HEK293 (cell line): ENCODE data around the gene INPP5D.

Source experiments
- CTCF ChIA-PET: fragments of 350-600 bp; formaldehyde crosslinking; extraction: SDS; loops from one replicate; lab custom pipeline; 2021; ENCODE audit warnings: antibody characterized with exemption; lab: Yijun Ruan, JAX
- POLR2A ChIA-PET: fragments of 300-600 bp; formaldehyde crosslinking; extraction: SDS; loops from one replicate; lab custom pipeline; 2020; ENCODE audit warnings: antibody characterized with exemption, inconsistent platforms; lab: Yijun Ruan, JAX
- H3K27ac ChIP-seq: fragments of 200-500 bp; sonication (Bioruptor generic); 2 replicates; pipeline ENCODE4 v1.5.1; 2014; ENCODE audit warnings: low read depth, low read length, control low read depth, inconsistent platforms; ENCODE audit errors: extremely low read depth
- H3K36me3 ChIP-seq, 2 experiments: fragments of 200-500 bp in 1 of 2; sonication (Bioruptor generic) in 1 of 2; 1 replicate in 1 of 2; 2 replicates in 1 of 2; pipeline ENCODE4 v1.5.1; 2014 to 2017; ENCODE audit warnings: inconsistent platforms in 2 of 2, low read length in 2 of 2; ENCODE audit not compliant: control insufficient read depth in 2 of 2, insufficient read depth in 1 of 2
- H3K4me1 ChIP-seq: fragments of 200-500 bp; sonication (Bioruptor generic); 2 replicates; pipeline ENCODE4 v1.5.1; 2014; ENCODE audit warnings: mild to moderate bottlenecking, low read length, inconsistent platforms; ENCODE audit not compliant: control insufficient read depth, insufficient read depth
- H3K4me3 ChIP-seq: 2 replicates; pipeline ENCODE4 v1.5.1; 2011; ENCODE audit warnings: low read depth, mild to moderate bottlenecking, control low read depth, low read length, moderate library complexity
- H3K9me3 ChIP-seq: fragments of 200-500 bp; sonication (Bioruptor generic); 2 replicates; pipeline ENCODE4 v1.5.1; 2014; ENCODE audit warnings: low read depth, low read length, inconsistent platforms; ENCODE audit not compliant: control insufficient read depth, insufficient read depth
- BCL6B ChIP-seq: fragments of 450-650 bp; formaldehyde crosslinking; IDR thresholded peaks from 2 replicates; pipeline ENCODE4 v1.5.1; 2017; ENCODE audit warnings: missing biosample characterization, missing genetic modification characterization
- GLI4 ChIP-seq: fragments of 450-650 bp; formaldehyde crosslinking; IDR thresholded peaks from 2 replicates; pipeline ENCODE4 v1.5.1; 2016; ENCODE audit warnings: missing biosample characterization, missing genetic modification characterization
- INSM2 ChIP-seq: fragments of 450-650 bp; formaldehyde crosslinking; IDR thresholded peaks from 2 replicates; pipeline ENCODE4 v1.5.1; 2016; ENCODE audit warnings: missing biosample characterization, missing genetic modification characterization
- PRDM6 ChIP-seq: fragments of 450-650 bp; formaldehyde crosslinking; IDR thresholded peaks from 2 replicates; pipeline ENCODE4 v1.5.1; 2017; ENCODE audit warnings: missing biosample characterization, missing genetic modification characterization
- SALL2 ChIP-seq: fragments of 450-650 bp; formaldehyde crosslinking; IDR thresholded peaks from 2 replicates; pipeline ENCODE4 v1.5.0; 2017; ENCODE audit warnings: missing biosample characterization, mild to moderate bottlenecking, missing genetic modification characterization, borderline replicate concordance
- ZBTB17 ChIP-seq: fragments of 450-650 bp; formaldehyde crosslinking; IDR thresholded peaks from 2 replicates; pipeline ENCODE4 v1.5.1; 2016; ENCODE audit warnings: missing biosample characterization, missing genetic modification characterization
- ZBTB26 ChIP-seq: fragments of 450-650 bp; formaldehyde crosslinking; optimal IDR thresholded peaks from 2 replicates; pipeline ENCODE3; 2016; ENCODE audit warnings: missing biosample characterization, mild to moderate bottlenecking, missing genetic modification characterization
- ZEB2 ChIP-seq: fragments of 450-650 bp; formaldehyde crosslinking; IDR thresholded peaks from 2 replicates; pipeline ENCODE4 v1.5.1; 2016; ENCODE audit warnings: missing biosample characterization, missing genetic modification characterization
- ZFP41 ChIP-seq: fragments of 450-650 bp; formaldehyde crosslinking; IDR thresholded peaks from 2 replicates; pipeline ENCODE4 v1.5.1; 2016; ENCODE audit warnings: missing biosample characterization, missing genetic modification characterization, borderline replicate concordance
- ZNF121 ChIP-seq: fragments of 450-650 bp; formaldehyde crosslinking; IDR thresholded peaks from 2 replicates; pipeline ENCODE4 v1.5.1; 2016; ENCODE audit warnings: missing biosample characterization, missing genetic modification characterization
- ZNF138 ChIP-seq: fragments of 450-650 bp; formaldehyde crosslinking; IDR thresholded peaks from 2 replicates; pipeline ENCODE4 v1.5.1; 2016; ENCODE audit warnings: missing biosample characterization, missing genetic modification characterization, borderline replicate concordance
- ZNF169 ChIP-seq: fragments of 450-650 bp; formaldehyde crosslinking; IDR thresholded peaks from 2 replicates; pipeline ENCODE4 v1.5.1; 2016; ENCODE audit warnings: missing biosample characterization, missing genetic modification characterization
- ZNF302 ChIP-seq: fragments of 450-650 bp; formaldehyde crosslinking; IDR thresholded peaks from 2 replicates; pipeline ENCODE4 v1.5.1; 2016; ENCODE audit warnings: missing biosample characterization, missing genetic modification characterization, low read depth
- ZNF423 ChIP-seq: fragments of 450-650 bp; formaldehyde crosslinking; IDR thresholded peaks from 2 replicates; pipeline ENCODE4 v1.5.1; 2016; ENCODE audit warnings: missing biosample characterization, missing genetic modification characterization
- ZNF664 ChIP-seq: fragments of 450-650 bp; formaldehyde crosslinking; IDR thresholded peaks from 2 replicates; pipeline ENCODE4 v1.5.1; 2016; ENCODE audit warnings: missing biosample characterization, missing genetic modification characterization
- ZNF677 ChIP-seq: fragments of 450-650 bp; IDR thresholded peaks from 2 replicates; pipeline ENCODE4 v1.5.0; 2018; ENCODE audit warnings: missing biosample characterization, mild to moderate bottlenecking, missing genetic modification characterization, moderate library complexity
- ZNF837 ChIP-seq: fragments of 450-650 bp; formaldehyde crosslinking; IDR thresholded peaks from 2 replicates; pipeline ENCODE4 v1.5.1; 2016; ENCODE audit warnings: missing biosample characterization, missing genetic modification characterization

Gene INPP5D

GRCh38 chr2:233234996-233235395 lies 174.9 kb downstream of the INPP5D start:
- TF ChIP-seq ZNF837 (tag by site-specific recombination): no peak
- no peak for TF ChIP-seq ZNF302 (tag by site-specific recombination)
- TF ChIP-seq BCL6B (tag by site-specific recombination): no peak
- no peak for TF ChIP-seq ZFP41 (tag by site-specific recombination)
- TF ChIP-seq ZBTB26 (tag by site-specific recombination): no peak
- TF ChIP-seq ZNF677 (tag by site-specific recombination): no peak
- no peak for TF ChIP-seq SALL2 (tag by site-specific recombination)
- no peak for TF ChIP-seq ZEB2
- TF ChIP-seq GLI4: no peak
- TF ChIP-seq ZNF664 (tag by site-specific recombination): no peak
- TF ChIP-seq ZNF121: no peak
- no peak for TF ChIP-seq ZBTB17
- no peak for TF ChIP-seq PRDM6 (tag by site-specific recombination)
- TF ChIP-seq ZNF138 (tag by site-specific recombination): no peak
- no peak for TF ChIP-seq ZNF169 (tag by site-specific recombination)
- no peak for TF ChIP-seq INSM2 (tag by site-specific recombination)
- TF ChIP-seq, all 188 proteins: peak for 0
- H3K4me1 ChIP-seq: no peaks in the 10 kb centered on the region
- H3K27ac ChIP-seq: no peak overlapping the region
- no peaks in the 10 kb centered on the region for H3K9me3 ChIP-seq
- ChIA-PET POLR2A (no interaction called here), CTCF (no interaction called here)
- no peaks in the 10 kb centered on the region for H3K36me3 ChIP-seq
- no peak overlapping the region for H3K4me3 ChIP-seq

- POLR2A ChIA-PET: no interaction called here
- Histone ChIP-seq H3K4me3 (no peak overlapping the region), H3K9me3 (no peaks in the 10 kb centered on the region), H3K4me1 (no peaks in the 10 kb centered on the region), H3K27ac (no peak overlapping the region), H3K36me3 (no peaks in the 10 kb centered on the region)
- CTCF ChIA-PET: interaction anchor here (0.6 to 1.1 kb wide), 4 partner anchors 11 to 366 kb away, joined by 3 to 5 read pairs (median 4); no protein-coding TSS in a partner anchor
- no peak for TF ChIP-seq ZNF423
Measured at GRCh38 chr2:233235977-233236376, 175.8 kb downstream of the INPP5D start.
